Endometrial microvascular endothelial cells (primary cell): Measurements from ENCODE around the gene HPS3. TPM values are rescaled to one million over a fixed set of nuclear protein-coding genes. Genes with fewer than 3 reads are reported as not detected.
"Not testable (repeated sequence)": the region's sequence is repeated elsewhere in the genome, so short reads cannot be mapped to it uniquely, and the experiment has no call there.

Source experiments
- in situ Hi-C: cut with HindIII; loops from 2 replicates; pipeline ENCODE4 v1.10.0; 2017; ENCODE audit warnings: low sequenced_read_pairs, low pct_unique_long_range_greater_than_20kb; ENCODE audit errors: inconsistent ontology term
- total RNA-seq: library from RNA; depleted of rRNA; stranded (reverse); fragments of >200 nt; gene quantifications from one replicate; pipeline ENCODE4 v1.2.3, GENCODE V29; 2015; ENCODE audit errors: inconsistent ontology term

HPS3 gene, protein sequence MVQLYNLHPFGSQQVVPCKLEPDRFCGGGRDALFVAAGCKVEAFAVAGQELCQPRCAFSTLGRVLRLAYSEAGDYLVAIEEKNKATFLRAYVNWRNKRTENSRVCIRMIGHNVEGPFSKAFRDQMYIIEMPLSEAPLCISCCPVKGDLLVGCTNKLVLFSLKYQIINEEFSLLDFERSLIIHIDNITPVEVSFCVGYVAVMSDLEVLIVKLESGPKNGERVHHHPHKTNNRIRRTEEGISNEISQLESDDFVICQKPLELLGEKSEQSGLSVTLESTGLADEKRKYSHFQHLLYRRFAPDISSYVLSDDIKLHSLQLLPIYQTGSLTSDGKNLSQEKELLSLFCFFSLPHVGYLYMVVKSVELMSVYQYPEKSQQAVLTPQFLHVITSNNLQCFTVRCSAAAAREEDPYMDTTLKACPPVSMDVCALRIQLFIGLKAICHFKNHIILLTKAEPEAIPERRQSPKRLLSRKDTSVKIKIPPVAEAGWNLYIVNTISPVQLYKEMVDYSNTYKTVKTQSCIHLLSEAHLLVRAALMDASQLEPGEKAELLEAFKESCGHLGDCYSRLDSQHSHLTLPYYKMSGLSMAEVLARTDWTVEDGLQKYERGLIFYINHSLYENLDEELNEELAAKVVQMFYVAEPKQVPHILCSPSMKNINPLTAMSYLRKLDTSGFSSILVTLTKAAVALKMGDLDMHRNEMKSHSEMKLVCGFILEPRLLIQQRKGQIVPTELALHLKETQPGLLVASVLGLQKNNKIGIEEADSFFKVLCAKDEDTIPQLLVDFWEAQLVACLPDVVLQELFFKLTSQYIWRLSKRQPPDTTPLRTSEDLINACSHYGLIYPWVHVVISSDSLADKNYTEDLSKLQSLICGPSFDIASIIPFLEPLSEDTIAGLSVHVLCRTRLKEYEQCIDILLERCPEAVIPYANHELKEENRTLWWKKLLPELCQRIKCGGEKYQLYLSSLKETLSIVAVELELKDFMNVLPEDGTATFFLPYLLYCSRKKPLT
- total RNA-seq: 34.8 TPM

DNA sequence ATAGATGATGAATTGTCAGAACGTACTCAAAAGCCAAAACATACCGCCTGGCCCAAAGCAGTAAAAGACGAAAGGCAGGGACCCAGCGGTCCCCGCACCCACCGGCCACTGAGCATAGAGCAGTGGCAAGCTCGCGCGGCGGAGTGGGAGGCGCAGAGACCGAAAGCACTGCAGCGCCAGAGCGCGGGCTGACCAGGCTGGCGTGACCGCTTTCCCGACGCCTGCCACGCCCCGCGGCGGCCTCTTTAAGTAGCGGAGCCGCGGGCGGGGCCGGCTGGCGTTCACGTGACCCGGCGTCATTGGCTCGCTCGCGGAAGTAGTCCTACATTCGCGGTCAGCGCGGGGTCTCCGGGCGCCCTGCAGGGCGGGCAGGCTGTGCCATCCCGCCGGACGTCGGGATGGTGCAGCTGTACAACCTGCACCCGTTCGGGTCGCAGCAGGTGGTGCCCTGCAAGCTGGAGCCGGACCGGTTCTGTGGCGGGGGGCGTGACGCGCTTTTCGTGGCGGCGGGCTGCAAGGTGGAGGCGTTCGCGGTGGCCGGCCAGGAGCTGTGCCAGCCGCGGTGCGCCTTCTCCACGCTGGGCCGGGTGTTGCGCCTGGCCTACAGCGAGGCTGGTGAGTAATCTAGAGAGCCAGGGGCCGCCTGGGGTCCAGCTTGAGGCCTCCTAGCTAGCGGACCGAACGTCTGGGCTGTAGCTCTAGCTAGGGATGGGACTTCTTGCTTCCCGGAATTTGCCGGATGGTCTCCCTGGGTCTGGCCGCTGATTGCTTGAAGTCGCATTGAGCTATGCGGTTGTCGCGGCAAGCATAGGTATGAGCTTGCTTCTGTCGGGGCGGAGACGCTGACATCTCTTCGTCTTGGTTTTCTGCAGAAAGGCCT is at the start of gene HPS3:
Gene HPS3, plus strand, starts transcription at position 313 of the 880 bp plus-strand sequence. Its CDS starts 86 bp downstream, at position 399.
- in situ Hi-C loops: no loop called here

DNA sequence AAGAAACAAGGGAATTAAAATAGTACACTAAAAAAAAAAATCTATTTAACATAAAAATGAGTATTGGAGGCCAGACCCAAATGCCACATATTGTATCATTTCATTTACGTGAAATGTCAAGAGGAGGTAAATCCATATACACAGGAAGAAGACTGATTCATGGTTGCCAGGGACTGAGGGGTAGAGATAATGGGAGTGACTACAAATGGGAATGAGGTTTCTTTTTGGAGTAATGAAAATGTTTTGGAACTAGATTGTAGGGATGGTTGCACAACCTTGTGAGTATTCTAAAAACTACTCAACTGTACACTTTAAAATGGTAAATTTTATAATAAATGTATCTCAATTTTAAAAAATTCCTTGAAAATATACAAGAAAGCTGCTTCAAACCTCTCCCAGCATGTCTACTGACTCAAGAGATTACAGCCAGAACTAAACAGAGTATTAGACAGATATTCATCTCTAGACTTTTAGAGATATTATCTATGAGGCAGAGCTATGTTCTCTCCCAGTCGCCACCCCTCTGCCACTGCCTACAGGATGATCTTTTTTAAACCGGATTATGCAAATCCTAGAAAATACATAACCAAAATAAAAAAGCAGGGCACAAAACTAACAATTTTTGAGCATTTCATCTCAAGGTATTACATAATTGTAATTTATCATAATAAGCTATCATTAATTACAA is 49.3 kb upstream of the HPS3 start:
- in situ Hi-C loops: no loop called here

DNA sequence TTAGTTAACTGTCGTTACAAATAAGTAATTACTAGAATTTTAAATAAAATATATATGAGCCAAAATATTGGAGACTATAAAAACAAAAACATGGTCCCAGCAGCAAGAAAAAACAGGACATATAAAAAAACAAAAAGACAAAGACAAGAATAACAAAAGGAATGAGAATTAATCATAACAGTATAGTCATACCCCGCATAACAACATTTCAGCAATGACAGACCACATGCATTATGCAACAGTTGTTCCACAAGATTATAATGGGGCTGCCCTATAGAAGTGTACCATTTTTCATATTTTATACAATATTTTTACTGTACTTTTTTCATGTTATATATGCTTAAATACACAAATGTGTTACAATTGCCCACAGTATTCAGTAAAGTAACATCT is 48.7 kb upstream of the HPS3 start:
- in situ Hi-C loops: no loop called here

DNA sequence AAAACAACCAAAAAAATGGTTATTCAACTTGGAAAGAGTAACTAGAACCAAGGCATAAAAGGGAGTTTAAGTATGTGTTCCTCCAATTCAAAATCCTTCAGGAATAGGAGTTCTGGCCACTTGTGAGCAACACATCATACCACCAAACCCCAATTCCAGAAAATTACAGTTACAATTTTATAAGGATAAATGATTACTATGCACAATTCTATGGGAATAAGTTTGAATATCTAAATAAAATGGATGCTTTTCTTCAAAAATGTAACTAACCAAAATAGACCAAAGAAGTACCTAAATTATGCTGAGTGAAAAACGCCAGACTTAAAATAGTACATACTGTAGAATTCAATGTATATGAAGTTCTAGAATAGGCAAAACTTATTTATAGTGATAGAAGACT is 47.7 kb upstream of the HPS3 start:
- in situ Hi-C loops: no loop called here

DNA sequence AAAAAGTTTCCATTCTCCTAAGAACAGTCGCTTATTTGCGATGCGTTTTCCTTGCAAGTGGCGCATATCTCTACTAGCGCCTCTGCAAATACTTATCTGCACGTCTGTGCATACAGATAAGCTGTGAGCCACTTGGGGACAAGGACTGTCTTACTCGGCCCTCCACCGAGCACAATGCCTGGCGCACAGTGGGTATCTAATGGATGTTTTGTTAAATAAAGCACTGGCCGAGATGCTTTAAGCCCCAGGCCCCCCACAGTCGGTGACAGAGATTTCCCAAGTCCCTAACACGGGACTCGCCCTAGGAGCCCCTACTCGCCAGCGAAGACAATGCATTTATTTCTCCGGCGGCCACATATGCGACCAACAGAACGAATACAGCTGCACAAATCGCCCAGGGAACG is 43.6 kb upstream of the HPS3 start:
- in situ Hi-C loops: no loop called here

DNA sequence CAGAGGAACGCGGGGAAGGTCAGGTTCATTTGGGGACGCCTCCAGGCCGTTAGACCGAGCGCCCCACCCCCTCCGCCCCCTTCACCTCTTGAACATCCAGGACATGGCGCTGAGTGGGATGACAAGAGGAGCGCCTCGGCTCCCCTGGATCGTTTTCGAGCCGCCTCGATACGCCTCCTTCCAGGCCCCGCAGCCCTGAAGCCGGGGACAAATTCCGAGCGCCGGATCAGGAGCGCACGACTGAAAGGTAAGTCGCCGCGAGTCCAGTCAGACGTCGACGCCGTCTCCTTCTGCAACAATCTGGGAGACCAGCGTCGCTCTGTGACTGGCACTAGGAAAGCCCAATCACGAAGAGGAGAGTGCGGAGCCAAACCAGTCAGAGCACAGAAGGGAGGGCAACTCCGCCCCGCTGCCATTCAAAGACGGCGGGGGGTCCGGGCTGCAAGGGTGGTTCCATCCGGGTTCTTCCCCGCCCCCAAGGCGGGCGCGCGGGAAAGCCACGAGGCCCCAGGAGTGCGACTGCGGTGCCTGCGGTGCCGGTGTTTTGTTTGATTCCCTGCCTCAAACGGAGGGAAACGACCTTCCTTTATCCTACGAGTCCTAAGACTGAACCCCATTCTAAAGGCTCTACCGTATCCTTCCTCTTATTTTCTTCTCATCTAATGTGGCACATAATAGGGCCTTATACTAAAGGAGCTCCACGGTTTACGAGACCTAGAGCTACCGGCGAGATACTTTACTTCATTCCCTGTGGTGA is 43.0 kb upstream of the HPS3 start, which contains the start of gene HLTF:
Gene HLTF, minus strand, starts transcription at position 302 of the 757 bp plus-strand sequence. Its CDS starts 197 bp downstream, at position 105.
- in situ Hi-C loops: no loop called here

DNA sequence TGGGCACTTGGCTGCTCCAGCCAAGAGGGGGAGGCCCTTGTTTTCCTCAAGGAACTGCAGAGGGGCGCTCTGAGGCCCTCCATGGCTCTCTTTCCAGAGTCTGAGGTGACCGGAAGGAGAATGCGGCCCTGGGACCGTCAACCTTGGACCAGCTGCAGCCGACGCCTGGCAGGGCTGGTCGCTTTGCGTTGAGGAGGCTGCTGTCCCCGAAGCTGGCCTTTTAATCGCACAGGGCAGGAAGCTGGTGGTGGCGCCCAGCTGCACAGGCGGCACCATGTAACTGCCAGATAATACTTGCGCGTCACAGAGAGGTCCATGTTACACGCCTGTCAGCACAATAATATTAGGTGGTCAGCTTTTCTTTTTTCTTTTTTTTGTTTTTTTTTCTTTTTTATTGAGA is 42.2 kb upstream of the HPS3 start:
- in situ Hi-C loops: no loop called here

DNA sequence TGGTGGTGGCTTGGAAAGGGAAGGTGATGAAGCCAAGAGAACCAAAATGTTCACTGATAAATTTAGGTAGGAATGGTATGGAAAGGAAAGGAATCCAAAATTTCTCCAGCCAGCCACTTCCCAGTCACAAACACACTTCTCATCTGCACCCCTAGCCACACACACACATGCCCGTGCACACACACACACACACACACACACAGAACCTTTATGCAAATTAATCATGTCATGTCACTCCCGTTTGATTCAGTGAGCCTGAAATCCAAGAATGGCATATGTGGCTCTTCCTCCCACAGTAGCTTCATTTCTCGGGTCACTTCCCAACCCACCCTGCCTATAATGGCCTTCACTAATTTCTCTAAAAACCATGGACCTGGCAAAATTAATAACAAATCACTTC is 40.0 kb upstream of the HPS3 start:
- in situ Hi-C loops: no loop called here

DNA sequence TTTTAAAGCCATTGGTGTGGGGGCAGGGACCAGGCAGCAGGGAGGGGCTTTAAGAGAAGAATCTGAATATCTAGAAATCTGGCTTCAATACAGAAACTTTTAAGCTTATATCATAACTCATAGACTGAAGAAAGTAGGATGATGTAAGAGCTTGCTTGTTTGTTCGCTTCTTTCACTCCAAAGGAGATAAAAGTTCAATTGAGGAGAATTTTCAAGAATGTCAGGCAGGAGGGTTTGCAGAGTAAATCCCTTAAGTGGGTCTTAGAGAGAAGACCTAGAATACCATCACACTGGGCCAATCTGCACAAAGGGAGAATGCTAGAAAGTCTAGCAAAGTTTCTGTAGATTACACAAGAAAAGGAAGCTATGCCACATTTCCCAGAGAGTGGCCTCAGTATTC is 39.0 kb upstream of the HPS3 start:
- in situ Hi-C loops: no loop called here

DNA sequence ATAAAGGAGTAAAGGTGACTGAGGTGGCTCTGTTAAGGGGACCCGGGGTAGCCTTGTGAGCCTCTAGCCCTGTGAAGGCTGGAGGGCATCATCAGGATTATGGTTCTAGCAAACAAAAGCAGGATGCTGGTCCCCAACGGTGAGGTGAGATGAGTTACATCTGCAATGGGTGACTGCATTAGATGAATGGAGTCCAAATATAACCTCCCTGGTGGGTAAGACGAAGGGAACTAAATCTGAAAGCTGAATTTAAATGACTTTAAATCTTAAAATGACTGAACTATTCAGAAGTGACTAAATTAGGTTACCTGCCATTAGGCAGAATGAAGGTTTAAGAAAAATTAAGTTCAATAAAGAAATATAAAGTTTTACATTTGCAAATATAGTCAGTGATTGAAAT is 38.5 kb upstream of the HPS3 start:
- in situ Hi-C loops: no loop called here

DNA sequence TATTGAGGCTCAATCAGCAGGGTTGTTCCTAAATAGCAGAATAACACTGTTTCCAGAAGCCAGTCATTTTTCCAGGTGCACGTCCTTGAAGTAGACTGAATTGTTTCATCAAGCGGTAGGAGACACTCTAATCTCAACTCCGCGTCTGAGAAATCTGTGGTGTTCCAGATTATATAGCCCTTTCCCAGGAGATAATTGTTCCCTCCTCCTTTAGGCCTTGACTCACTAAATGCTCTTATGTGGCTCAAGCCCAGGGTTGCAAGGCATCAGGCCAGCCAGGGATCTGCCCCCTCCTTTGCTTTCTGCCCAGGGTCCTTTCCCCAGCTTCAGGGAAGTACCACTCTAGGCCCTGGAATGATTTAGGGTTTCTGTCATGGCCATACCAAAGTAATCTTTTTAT is 37.5 kb upstream of the HPS3 start:
- in situ Hi-C loops: no loop called here

DNA sequence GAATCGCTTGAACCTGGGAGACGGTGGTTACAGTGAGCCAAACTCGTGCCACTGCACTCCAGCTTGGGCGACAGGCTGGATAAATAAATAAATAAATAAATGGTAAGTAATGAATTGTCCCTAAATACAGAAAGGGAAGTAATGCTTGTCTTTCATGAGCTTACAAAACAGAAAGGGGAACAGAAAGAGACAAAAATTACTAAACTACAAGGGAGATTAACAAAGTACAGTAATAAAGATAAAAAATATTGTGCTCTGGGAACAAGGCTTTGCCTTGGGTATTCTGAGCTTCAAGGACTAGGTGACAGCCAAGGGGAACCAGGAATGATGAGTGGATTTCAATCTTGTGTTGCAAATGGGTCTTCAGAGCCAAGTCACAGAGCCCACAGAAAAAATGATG is 34.0 kb upstream of the HPS3 start:
- in situ Hi-C loops: no loop called here

DNA sequence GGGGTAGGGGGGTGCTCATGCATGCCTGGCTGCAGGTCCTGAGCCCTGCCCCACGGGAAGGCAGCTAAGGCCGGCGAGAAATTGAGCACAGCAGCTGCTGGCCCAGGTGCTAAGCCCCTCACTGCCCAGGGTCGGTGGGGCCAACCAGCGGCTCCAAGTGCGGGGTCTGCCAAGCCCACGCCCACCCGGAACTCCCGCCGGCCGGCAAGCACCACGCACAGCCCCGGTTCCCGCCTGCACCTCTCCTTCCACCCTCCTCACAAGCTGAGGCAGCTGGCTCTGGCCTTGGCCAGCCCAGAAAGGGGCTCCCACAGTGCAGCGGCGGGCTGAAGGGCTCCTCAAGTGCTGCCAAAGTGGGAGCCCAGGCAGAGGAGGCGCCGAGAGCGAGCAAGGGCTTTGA is 31.5 kb upstream of the HPS3 start:
- in situ Hi-C loops: not testable (repeated sequence)

DNA sequence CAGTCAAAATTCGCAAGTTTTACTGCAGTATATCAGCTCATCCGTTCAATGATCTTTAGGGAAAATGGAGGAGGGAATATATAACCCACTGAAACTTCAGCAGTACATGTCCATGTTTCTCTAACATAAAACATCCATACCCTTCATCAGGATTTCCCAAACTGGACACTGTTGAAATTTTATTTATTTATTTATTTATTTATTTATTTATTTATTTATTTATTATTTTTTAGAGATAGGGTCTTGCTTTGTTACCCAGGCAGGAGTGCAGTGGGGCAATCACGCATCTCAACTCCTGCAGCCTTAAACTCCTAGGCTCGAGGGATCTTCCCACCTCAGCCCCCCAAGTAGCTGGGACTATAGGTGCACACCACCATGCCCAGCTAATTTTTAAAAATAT is 28.3 kb upstream of the HPS3 start:
- in situ Hi-C loops: loop anchor here (25.0 kb wide), 1 partner anchor 186 kb away; no protein-coding TSS in a partner anchor

DNA sequence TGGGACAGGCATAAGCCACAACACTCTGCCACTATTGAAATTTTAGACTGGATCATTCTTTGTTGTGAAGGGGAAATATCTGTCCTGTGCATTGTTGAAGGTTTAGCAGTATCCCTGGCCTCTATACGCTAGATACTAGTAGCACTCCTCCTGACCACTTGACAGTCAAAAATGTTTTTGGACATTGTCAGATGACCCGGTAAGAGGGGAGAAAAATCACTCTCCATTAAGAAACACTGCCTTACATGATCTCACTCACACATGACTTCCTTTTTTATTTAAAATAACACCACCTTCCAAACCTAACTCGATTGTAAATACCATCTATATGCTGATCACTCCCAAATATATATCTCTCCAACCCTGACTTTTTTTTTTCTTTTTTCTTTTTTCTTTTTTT is 27.8 kb upstream of the HPS3 start:
- in situ Hi-C loops: loop anchor here (25.0 kb wide), 1 partner anchor 186 kb away; no protein-coding TSS in a partner anchor

DNA sequence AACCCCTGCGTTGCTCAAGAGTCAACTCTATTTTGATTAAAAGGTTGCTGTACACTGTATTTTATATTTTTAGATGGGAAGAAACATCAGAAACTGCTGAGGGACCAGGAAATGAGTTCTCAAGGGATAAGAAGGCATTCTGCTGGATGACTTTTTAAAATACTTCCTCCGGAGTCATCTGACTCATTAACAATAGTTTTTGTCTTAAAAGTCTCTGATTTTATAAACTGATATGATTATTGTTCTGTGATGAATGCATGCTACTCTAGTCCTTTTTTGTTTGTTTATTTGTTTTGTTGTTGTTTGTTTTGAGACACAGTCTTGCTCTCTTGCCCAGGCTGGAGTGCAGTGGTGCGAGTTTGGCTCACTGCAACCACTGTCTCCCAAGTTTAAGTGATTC is 25.0 kb upstream of the HPS3 start:
- in situ Hi-C loops: loop anchor here (25.0 kb wide), 1 partner anchor 183 kb away; no protein-coding TSS in a partner anchor

DNA sequence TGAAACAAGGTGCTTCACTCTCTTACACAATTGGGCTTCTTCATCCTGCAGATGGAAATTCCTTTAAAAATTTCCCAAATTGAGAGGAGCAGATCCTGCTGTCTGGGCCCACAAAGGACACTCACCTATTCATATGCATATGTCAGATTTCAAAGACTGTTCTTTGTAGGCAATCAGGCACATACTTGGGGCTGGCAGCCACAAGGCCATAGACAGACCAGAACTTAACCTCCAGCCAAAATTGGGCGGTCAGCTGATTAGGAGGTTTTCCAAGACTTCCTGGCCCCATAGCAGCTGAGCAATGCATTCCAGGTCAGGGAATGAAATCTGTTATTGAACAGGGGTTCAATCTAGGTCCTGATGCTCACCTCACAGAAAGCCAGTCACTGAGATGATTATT is 15.0 kb upstream of the HPS3 start:
- in situ Hi-C loops: loop anchor here (10.0 to 25.0 kb wide), 2 partner anchors 173 to 240 kb away; no protein-coding TSS in a partner anchor
